ENCODE results near the gene ROBO1.
"Not testable (repeated sequence)": the region's sequence is repeated elsewhere in the genome, so short reads cannot be mapped to it uniquely, and the experiment has no call there.

The ROBO1 gene

DNA sequence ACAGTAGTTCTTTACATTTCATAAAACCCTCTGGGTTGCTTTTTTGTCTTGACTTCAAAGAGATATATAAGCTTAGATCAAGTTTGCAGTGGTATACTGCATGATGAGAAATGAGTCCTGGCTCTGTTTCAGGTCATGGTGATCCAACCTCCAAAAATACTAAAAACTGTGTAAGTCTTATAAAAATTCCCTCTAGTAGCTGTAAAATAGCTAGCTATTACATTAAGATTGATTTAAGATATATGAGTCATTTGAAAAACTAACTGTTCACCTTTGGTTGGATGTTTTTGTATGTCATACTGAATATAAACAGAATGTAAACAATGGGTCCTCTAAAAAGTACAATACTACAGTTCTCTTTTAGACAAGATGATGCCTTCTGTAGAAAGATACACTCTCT, 879.2 kb downstream of the ROBO1 start:
- no peak overlapping the region for H3K4me2 ChIP-seq (ENCODE audit: insufficient read depth, low read length)
- H3K79me2 ChIP-seq (ENCODE audit: insufficient read depth, low read length) = no peaks in the 10 kb centered on the region
- H3K9me3 ChIP-seq (ENCODE audit: insufficient read depth, low read length, severe bottlenecking) = no peaks in the 10 kb centered on the region
- DNase-seq (no peak), ATAC-seq (ENCODE audit: insufficient read depth, low read depth) (no peak)
- H3K27ac ChIP-seq (ENCODE audit: low read length) = no peak overlapping the region
- H3K4me1 ChIP-seq (ENCODE audit: insufficient read depth, low read length) = no peaks in the 10 kb centered on the region
- H2AFZ ChIP-seq (ENCODE audit: low read depth, low read length) = no peak overlapping the region
- H3K27me3 ChIP-seq (ENCODE audit: insufficient read depth, low read length, poor library complexity) = no peaks in the 10 kb centered on the region
- H3K36me3 ChIP-seq (ENCODE audit: insufficient read depth, low read length) = no peaks in the 10 kb centered on the region
- no peak overlapping the region for H3K4me3 ChIP-seq (ENCODE audit: low read depth in 1 of 2, low read length in 2 of 2)
- TF ChIP-seq, protein P1, sequence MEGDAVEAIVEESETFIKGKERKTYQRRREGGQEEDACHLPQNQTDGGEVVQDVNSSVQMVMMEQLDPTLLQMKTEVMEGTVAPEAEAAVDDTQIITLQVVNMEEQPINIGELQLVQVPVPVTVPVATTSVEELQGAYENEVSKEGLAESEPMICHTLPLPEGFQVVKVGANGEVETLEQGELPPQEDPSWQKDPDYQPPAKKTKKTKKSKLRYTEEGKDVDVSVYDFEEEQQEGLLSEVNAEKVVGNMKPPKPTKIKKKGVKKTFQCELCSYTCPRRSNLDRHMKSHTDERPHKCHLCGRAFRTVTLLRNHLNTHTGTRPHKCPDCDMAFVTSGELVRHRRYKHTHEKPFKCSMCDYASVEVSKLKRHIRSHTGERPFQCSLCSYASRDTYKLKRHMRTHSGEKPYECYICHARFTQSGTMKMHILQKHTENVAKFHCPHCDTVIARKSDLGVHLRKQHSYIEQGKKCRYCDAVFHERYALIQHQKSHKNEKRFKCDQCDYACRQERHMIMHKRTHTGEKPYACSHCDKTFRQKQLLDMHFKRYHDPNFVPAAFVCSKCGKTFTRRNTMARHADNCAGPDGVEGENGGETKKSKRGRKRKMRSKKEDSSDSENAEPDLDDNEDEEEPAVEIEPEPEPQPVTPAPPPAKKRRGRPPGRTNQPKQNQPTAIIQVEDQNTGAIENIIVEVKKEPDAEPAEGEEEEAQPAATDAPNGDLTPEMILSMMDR (IDR thresholded peaks at IDR 0.05; ENCODE audit: borderline replicate concordance, extremely low read depth, low read length, poor library complexity, severe bottlenecking) = no peak
- no peak for TF ChIP-seq EZH2 (IDR thresholded peaks at IDR 0.05; ENCODE audit: borderline replicate concordance, low read depth, low read length, severe bottlenecking)
- H4K20me1 ChIP-seq (ENCODE audit: insufficient read depth, low read length) = no peaks in the 10 kb centered on the region
- H3K9ac ChIP-seq (ENCODE audit: low read depth, low read length) = no peak overlapping the region

DNA sequence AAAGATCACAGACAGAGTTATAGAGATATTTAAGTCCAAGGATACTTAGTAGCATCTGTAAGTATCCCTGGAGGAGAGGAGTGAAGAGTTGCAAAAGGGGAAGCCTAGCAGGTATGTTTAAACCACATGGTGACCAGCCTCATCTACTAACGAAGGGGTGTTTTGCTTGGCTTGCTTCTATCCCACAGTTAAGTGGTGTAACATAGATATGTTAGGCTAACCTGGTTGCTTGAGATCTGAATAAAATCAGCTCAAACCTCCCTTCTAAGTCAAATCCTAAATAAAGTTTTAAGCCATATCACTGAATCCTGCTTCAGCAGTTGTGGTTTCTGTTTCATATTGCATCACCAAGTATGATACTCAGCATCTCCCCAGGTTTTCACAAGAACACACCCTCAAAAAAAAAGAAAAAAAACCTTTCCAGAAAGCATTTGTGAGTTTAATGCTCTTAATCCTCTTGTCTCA, 880.2 kb downstream of the ROBO1 start:
- no peak for ATAC-seq (ENCODE audit: insufficient read depth, low read depth)
- Histone ChIP-seq H3K27ac (ENCODE audit: low read length) (no peak overlapping the region), H3K27me3 (ENCODE audit: insufficient read depth, low read length, poor library complexity) (no peaks in the 10 kb centered on the region), H3K4me2 (ENCODE audit: insufficient read depth, low read length) (no peak overlapping the region), H3K4me1 (ENCODE audit: insufficient read depth, low read length) (no peaks in the 10 kb centered on the region), H3K9ac (ENCODE audit: low read depth, low read length) (no peak overlapping the region), H3K36me3 (ENCODE audit: insufficient read depth, low read length) (no peaks in the 10 kb centered on the region), H2AFZ (ENCODE audit: low read depth, low read length) (no peak overlapping the region), H4K20me1 (ENCODE audit: insufficient read depth, low read length) (no peaks in the 10 kb centered on the region), H3K79me2 (ENCODE audit: insufficient read depth, low read length) (no peaks in the 10 kb centered on the region), H3K4me3 (ENCODE audit: low read depth in 1 of 2, low read length in 2 of 2) (no peak overlapping the region), H3K9me3 (ENCODE audit: insufficient read depth, low read length, severe bottlenecking) (no peaks in the 10 kb centered on the region)
- TF ChIP-seq, protein P1 (IDR thresholded peaks at IDR 0.05; ENCODE audit: borderline replicate concordance, extremely low read depth, low read length, poor library complexity, severe bottlenecking) = no peak
- DNase-seq = no peak

DNA sequence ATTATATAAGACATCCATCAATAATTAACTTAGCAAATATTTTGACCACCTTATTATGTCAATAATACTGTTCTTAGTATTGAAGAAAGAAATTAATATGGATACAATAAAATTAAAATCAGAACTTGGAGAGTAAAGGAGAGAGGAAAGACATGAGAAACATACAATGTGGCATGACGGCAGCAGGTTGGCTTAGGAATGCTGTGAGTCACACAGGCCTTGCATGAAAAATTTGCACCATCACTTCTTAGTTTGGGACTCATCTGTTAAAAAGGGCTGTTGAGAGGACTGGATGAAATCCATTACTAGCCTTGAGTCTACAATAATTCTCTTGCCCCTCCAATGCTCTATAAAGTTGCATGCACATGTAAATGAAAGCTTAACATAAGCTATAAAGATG, 880.8 kb downstream of the ROBO1 start:
- TF ChIP-seq, protein P1 (IDR thresholded peaks at IDR 0.05; ENCODE audit: borderline replicate concordance, extremely low read depth, low read length, poor library complexity, severe bottlenecking) = no peak
- TF ChIP-seq EZH2 (IDR thresholded peaks at IDR 0.05; ENCODE audit: borderline replicate concordance, low read depth, low read length, severe bottlenecking) = no peak
- no peak overlapping the region for H3K4me2 ChIP-seq (ENCODE audit: insufficient read depth, low read length)
- H3K9me3 ChIP-seq (ENCODE audit: insufficient read depth, low read length, severe bottlenecking) = no peaks in the 10 kb centered on the region
- no peaks in the 10 kb centered on the region for H3K4me1 ChIP-seq (ENCODE audit: insufficient read depth, low read length)
- H3K36me3 ChIP-seq (ENCODE audit: insufficient read depth, low read length) = no peaks in the 10 kb centered on the region
- H3K27me3 ChIP-seq (ENCODE audit: insufficient read depth, low read length, poor library complexity) = no peaks in the 10 kb centered on the region
- no peak for ATAC-seq (ENCODE audit: insufficient read depth, low read depth)
- H3K79me2 ChIP-seq (ENCODE audit: insufficient read depth, low read length) = no peaks in the 10 kb centered on the region
- DNase-seq = no peak
- H4K20me1 ChIP-seq (ENCODE audit: insufficient read depth, low read length) = no peaks in the 10 kb centered on the region
- no peak overlapping the region for H3K9ac ChIP-seq (ENCODE audit: low read depth, low read length)
- H3K27ac ChIP-seq (ENCODE audit: low read length) = no peak overlapping the region
- no peak overlapping the region for H3K4me3 ChIP-seq (ENCODE audit: low read depth in 1 of 2, low read length in 2 of 2)
- H2AFZ ChIP-seq (ENCODE audit: low read depth, low read length) = no peak overlapping the region

DNA sequence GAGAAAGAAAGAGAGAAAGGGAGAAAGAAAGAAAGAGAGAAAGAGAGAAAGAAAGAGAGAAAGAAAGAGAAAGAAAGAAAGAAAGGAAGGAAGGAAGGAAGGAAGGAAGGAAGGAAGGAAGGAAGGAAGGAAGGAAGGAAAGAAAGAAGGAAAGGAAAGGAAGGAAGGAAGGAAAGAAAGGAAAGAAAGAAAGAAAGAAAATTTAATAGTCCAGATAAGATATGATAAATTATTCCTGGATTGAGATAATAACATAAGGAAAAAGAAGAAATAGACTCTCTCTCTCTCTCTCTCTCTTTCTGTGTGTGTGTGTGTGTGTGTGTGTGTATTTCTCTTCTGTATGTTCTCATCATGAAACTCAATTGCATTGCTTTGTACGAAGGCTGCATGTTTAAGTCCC, 883.2 kb downstream of the ROBO1 start:
- ATAC-seq (ENCODE audit: insufficient read depth, low read depth) = not testable (repeated sequence)

More for the DNA sequence above, 883.2 kb downstream of the ROBO1 start:
- not testable (repeated sequence) for H3K4me1 ChIP-seq (ENCODE audit: insufficient read depth, low read length); H4K20me1 ChIP-seq (ENCODE audit: insufficient read depth, low read length); H3K36me3 ChIP-seq (ENCODE audit: insufficient read depth, low read length); H3K4me2 ChIP-seq (ENCODE audit: insufficient read depth, low read length); DNase-seq; H2AFZ ChIP-seq (ENCODE audit: low read depth, low read length); H3K79me2 ChIP-seq (ENCODE audit: insufficient read depth, low read length); H3K4me3 ChIP-seq (ENCODE audit: low read depth in 1 of 2, low read length in 2 of 2); H3K27me3 ChIP-seq (ENCODE audit: insufficient read depth, low read length, poor library complexity); H3K9me3 ChIP-seq (ENCODE audit: insufficient read depth, low read length, severe bottlenecking); H3K9ac ChIP-seq (ENCODE audit: low read depth, low read length); H3K27ac ChIP-seq (ENCODE audit: low read length)
